Esophagus mucosa (tissue), 1 donor: ENCODE measurements around the gene LPP. TPM values are rescaled to one million over a fixed set of nuclear protein-coding genes. Genes with fewer than 3 reads are reported as not detected.

Experiments used
- ATAC-seq: fragments of 200-7000 bp; cut with Tn5 transposase; one replicate; pipeline ENCODE4 v1.9.1; 2020
- total RNA-seq: library from RNA; stranded (reverse); gene quantifications from one replicate; pipeline ENCODE4 v1.2.4, GENCODE V29; 2023
- donor health status: DM: yes; HTN: yes; CAD: no.

Gene LPP
- total RNA-seq, 1 donor from 2014 or later: 89.0 TPM

DNA sequence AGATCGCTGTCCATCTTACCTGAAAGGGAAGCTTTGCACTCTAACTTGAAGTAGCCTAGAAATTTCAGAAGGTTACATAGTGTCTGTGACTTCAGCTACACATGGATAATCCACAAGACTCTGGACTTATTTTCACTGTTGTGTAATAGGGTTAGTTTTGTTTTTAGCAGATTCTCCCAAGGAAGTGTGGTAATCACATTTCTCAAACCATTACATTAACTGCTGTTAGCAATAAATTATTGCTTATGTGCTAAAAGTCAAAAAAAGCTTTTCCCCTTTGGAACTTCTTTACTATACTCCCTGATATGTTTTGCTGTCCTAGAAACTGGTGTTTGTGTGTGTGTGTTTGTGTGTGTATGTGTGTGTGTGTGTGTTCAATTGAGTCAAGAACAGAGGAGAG lies 666.0 kb downstream of the LPP start:
- no peak for ATAC-seq

DNA sequence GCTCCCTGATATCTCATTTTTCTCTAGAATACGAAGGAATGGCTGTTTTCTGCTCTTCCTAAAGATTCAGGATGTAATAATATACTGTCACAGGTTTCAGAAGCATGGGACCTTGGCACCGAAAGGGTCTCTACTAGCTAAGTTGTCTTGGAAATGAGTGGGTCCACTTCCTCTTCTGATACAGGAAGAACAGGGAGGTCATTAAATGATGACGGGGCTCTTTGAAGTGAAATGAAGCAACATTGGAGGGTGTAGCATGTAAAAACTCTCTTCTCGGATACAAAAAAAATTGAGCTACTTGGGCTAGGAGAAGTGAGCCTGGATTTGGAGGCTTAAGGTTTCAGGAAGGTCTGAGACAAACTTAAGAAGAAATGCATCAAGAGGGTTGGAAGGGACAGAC lies 668.0 kb downstream of the LPP start:
- ATAC-seq: no peak

DNA sequence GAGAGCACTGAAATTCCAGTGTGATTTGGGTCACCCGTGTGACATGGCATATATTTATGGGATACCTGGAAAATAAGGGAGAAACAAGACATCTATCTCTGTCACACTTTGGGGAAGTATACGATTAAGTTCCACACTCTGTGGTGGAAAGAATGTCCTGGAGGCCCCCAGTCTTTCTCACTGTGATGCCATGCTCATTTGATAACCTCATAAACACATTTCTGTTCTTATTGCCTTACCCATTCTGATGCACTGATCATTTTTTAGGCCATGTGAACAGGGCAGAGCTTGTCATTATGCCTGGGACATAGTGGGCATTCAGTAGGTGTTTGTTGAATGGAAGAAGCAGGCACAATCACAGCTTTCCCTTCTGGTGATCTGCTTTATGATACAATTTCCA lies 668.5 kb downstream of the LPP start:
- no peak for ATAC-seq

- no peak for ATAC-seq
Measured at GRCh38 chr3:188824566-188824965, 670.6 kb downstream of the LPP start.

DNA sequence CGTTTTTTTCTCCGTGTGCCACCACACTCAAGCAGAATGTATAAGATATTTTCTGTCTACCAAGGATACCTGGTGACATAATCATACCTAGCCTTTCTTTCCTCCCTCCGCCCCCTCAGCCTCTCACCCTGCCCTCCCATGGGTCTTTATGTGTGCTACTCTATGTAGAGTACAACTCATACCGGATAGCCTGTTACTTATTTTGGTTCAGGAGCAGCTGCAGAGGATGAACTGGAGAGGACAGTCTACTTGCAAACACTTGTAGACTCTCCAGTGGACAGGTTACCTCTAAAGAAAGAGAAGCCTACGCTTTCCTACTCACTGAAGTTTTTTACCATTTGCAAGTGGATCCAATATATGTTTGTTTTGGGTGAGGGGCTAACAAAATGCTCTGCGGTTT lies 671.9 kb downstream of the LPP start:
- ATAC-seq: no peak

DNA sequence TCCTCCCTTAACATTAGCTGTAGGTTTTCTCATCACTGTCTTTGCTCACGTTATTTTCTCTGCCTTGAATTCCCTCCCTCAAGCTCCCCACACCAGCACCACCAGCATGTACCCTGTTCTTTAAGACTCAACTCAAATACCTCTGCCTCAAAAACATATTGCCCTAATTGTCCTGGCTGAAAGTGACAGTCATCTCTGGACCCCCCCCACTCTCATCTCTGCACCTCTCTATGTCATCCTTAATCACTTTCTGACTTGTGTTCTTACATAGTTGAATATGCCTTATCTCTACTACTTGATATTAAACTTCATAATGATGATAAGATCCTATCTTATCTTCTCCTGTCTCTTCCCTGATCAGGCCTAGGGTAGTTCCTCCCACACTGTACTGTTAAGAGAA lies 672.6 kb downstream of the LPP start:
- no peak for ATAC-seq

DNA sequence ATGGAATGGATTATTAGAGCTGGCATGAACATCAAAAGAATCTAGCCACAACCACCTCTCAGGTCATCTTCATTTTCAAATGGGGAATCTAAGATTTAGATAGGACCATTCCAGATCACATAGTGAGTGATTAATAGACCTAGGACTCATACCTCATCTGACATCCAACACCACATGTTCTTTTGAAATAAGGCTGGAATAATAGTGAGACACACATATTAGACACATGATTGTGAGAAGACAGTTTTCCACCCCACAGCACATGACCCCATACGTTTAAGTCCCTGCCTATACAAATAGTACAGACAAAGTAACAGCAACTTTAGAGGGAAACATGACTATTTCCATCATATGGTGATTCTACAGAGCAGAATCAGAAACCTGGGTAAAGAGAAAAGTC lies 673.1 kb downstream of the LPP start:
- ATAC-seq: no peak

GRCh38 chr3:188827576-188827975 lies 673.6 kb downstream of the LPP start:
- no peak for ATAC-seq

- no peak for ATAC-seq
Measured at GRCh38 chr3:188829130-188829529, 675.2 kb downstream of the LPP start.

DNA sequence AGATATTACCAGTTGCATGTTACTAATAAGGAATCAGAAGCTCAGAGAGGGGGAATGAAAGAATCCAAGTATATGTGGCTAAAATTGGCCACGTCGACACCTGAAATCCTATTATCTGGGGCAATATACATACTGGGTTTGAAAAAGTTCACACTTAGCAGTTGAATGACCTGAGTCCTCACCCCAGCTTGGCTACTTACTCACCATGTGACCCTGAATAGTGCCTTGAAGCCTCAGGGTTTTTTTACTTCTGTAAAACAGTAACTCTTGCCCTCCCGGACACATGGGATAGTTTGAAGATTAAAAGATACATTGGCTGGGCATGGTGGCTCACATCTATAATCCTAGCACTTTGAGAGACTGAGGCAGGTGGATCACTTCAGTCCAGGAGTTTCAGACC lies 675.6 kb downstream of the LPP start:
- no peak for ATAC-seq

- no peak for ATAC-seq
Measured at GRCh38 chr3:188830893-188831292, 676.9 kb downstream of the LPP start.

- ATAC-seq: peak; percentile 35
Measured at GRCh38 chr3:188832146-188832545, 678.2 kb downstream of the LPP start.

- ATAC-seq: peak; percentile 92
Measured at GRCh38 chr3:188832961-188833721, 679.2 kb downstream of the LPP start.

- no peak for ATAC-seq
Measured at GRCh38 chr3:188834349-188834748, 680.4 kb downstream of the LPP start.

DNA sequence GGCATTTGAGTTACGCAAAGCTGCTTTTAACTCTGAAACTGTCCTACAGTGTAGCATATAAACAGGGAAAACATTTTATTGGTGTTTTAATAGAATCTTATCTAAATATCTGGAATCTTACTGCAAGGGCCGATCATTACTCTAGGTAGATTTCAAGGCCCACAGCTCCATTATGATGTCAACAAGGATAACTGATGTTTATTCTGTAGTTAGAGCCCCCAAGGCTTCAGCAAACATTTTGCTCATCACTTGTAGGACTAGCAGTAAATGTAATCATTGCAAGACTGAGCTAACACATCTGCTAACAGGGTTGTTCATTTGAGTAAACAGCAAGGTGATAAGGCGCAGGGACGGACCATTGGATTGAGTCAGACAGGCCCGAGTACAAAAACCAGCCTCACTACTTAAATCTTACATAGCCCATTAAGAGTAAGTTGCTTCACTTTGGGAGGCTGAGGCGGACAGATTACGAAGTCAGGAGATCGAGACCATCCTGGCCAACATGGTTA lies 685.3 kb downstream of the LPP start:
- ATAC-seq: no peak

- no peak for ATAC-seq
Measured at GRCh38 chr3:188840290-188840689, 686.3 kb downstream of the LPP start.

- no peak for ATAC-seq
Measured at GRCh38 chr3:188841906-188842305, 687.9 kb downstream of the LPP start.

DNA sequence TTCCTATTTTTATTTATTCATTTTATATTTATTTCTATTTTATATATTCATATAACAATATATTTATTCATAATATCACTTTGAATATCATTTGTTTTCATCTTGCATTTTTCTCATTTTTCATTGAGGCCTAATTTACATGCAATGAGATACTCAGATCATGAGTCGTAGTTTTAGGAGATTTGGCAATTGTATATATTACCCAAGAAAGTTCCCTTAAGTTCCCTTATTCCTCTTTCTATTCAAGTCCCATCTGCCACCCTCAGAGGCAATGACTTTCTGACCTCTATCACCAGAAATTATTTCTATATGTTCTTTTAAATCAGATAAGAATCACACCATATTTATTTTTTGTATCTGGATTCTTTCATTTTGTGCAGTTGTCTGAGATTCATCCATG lies 688.7 kb downstream of the LPP start:
- no peak for ATAC-seq

GRCh38 chr3:188844096-188844495 lies 690.1 kb downstream of the LPP start:
- ATAC-seq: no peak

DNA sequence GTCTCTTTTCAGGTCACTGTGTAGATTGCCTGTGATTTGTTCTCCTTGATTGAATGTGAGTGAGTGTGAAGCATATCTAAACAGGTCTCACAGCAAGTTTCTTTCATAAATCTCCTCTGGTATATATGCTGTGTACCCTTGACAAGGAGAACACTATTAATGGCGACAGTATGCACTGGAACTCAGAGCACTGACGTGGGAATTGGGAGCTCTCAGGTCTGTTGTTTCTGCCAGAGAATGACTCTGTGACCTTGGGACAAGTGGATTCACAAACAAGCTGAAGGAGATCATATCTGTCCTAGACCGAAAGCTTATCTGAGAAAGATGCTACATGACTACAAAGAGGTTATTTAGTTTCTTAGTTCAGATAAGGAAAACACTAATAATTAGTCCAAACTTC lies 691.6 kb downstream of the LPP start:
- ATAC-seq: no peak

GRCh38 chr3:188848947-188849346 lies 695.0 kb downstream of the LPP start:
- no peak for ATAC-seq

GRCh38 chr3:188853856-188854771 lies 700.2 kb downstream of the LPP start:
- peak; percentile 96 for ATAC-seq

GRCh38 chr3:188854772-188855149 lies 700.8 kb downstream of the LPP start:
- no peak for ATAC-seq

GRCh38 chr3:188855675-188856074 lies 701.7 kb downstream of the LPP start:
- no peak for ATAC-seq
